GM13977 (cell line): ENCODE data around the gene PPP1R15B.

ENCODE experiments used
- DNase-seq: peaks from one replicate; pipeline ENCODE4 v3.0.0; 2012; ENCODE audit warnings: low spot score
- CTCF ChIP-seq: IDR thresholded peaks from 2 replicates; pipeline ENCODE4 v1.5.1; 2012; ENCODE audit warnings: mild to moderate bottlenecking, control low read depth; ENCODE audit not compliant: insufficient read depth; ENCODE audit errors: extremely low read depth, missing control alignments
- in situ Hi-C: fragments of 300-500 bp; cut with MboI; formaldehyde crosslinking; loops from one replicate; pipeline ENCODE4 v1.12.0; 2022; ENCODE audit warnings: low sequenced_read_pairs, low pct_unique_long_range_greater_than_20kb, mixed read lengths, inconsistent platforms; ENCODE audit not compliant: unreplicated experiment

Gene PPP1R15B

GRCh38 chr1:204404629-204405028 is 7.0 kb downstream of the PPP1R15B start:
- in situ Hi-C loops: no loop called here
- no peak for DNase-seq
- no peak for TF ChIP-seq CTCF

- no peak for DNase-seq
- in situ Hi-C loops: no loop called here
- TF ChIP-seq CTCF: no peak
Measured at GRCh38 chr1:204402391-204402790, 9.2 kb downstream of the PPP1R15B start.

- TF ChIP-seq CTCF: no peak
- no peak for DNase-seq
- in situ Hi-C loops: no loop called here
Measured at GRCh38 chr1:204401730-204402129, 9.9 kb downstream of the PPP1R15B start.

- in situ Hi-C loops: no loop called here
- no peak for TF ChIP-seq CTCF
- no peak for DNase-seq
Measured at GRCh38 chr1:204400882-204401510, 10.6 kb downstream of the PPP1R15B start.

- in situ Hi-C loops: loop anchor here (25.0 kb wide), 1 partner anchor 236 kb away; the partner anchor contains the start of genes ETNK2 and REN
- peak; percentile 77 for DNase-seq
- peak; percentile 81 for TF ChIP-seq CTCF
Measured at GRCh38 chr1:204398197-204399125, 13.2 kb downstream of the PPP1R15B start.

GRCh38 chr1:204396015-204396583 is 15.5 kb downstream of the PPP1R15B start:
- no peak for TF ChIP-seq CTCF
- in situ Hi-C loops: loop anchor here (25.0 kb wide), 1 partner anchor 234 kb away; the partner anchor contains the start of genes ETNK2 and REN
- DNase-seq: no peak
